Measurements from ENCODE around the gene ARRDC2.

DNA sequence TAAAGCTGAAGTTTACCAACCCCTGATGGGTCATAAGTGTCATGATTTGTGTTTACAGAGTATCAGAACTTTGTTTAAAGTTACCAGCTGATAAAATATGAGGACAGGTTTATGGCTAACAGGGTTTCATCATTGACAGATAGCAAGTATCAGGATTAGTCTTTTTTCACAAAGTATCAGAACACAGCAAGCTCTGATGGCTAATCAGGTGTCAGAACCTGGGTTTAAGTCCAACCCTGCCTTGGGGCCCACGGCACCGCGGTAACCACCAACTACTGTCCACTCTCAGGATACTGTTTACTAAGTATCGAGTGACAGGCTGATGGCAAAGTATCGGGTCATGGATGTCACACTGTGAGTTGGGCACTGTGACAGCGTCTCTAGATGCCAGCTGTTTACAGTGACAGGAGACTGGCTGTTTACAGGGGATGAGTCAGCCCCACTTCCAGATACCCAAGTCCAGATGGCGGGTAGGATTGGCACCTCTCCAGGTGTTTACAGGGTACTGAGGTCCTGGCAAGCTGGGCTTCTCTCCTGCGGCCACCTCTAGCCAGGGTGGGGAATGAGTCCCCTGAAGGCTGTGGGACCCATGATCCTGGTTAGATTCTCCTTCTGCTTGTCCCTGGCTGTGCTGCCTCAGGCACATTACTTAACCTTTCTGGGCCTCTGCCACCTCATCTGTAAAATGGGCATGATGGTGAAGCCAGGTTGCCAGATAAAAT lies 21.8 kb downstream of the ARRDC2 start:
- TF ChIP-seq TEAD2 (tag; IDR thresholded peaks at IDR 0.05) (no peak), NCOA4 (IDR thresholded peaks at IDR 0.05; ENCODE audit: partially characterized antibody) (no peak), SMC3 (conservative IDR thresholded peaks at IDR 0.05; ENCODE audit: insufficient read depth, low read depth, low read length) (no peak), CTCF (IDR thresholded peaks at IDR 0.05 in 2 of 3, conservative IDR thresholded peaks at IDR 0.05 in 1 of 3; ENCODE audit: insufficient read depth in 2 of 3, low read depth in 1 of 3, low read length in 3 of 3) (no peak), POLR2A (conservative IDR thresholded peaks at IDR 0.05) (no peak), TCF7 (IDR thresholded peaks at IDR 0.05; ENCODE audit: borderline replicate concordance) (no peak)
